SK-N-SH (cell line): Measurements from ENCODE around the gene ATF6. TPM values are rescaled to one million over a fixed set of nuclear protein-coding genes. Genes with fewer than 3 reads are reported as not detected.

Experiments used
- CTCF ChIA-PET: fragments of 300-600, 350-600 bp; formaldehyde crosslinking; extraction: SDS; loops from one replicate; lab custom pipeline; 2021; lab: Yijun Ruan, JAX
- POLR2A ChIA-PET: fragments of 350-600 bp; sonication (Branson Sonifier 250); formaldehyde crosslinking; extraction: SDS; loops from one replicate; lab custom pipeline; 2020; ENCODE audit warnings: antibody characterized with exemption, inconsistent platforms; lab: Yijun Ruan, JAX
- DNase-seq: peaks from one replicate; pipeline ENCODE4 v3.0.0; 2012
- H2AFZ ChIP-seq: fragments of 200-600 bp; sonication (generic); 2 replicates; pipeline ENCODE4 v1.8.1; 2016; ENCODE audit warnings: antibody characterized with exemption, mild to moderate bottlenecking, low read depth
- H3F3A ChIP-seq: fragments of 200-600 bp; sonication (generic); replicated peaks from 2 replicates; pipeline ENCODE3; 2016; ENCODE audit warnings: antibody characterized with exemption, mild to moderate bottlenecking; ENCODE audit not compliant: insufficient read depth
- H3K27ac ChIP-seq, 2 experiments: fragments of 200-500 bp in 1 of 2; fragments of 200-600 bp in 1 of 2; sonication (Bioruptor generic) in 1 of 2; sonication (generic), shearing (Covaris generic) in 1 of 2; 2 replicates each; pipeline versions ENCODE4 v1.5.1 to v1.6.1; 2014 to 2016; ENCODE audit warnings: low read depth in 2 of 2, inconsistent platforms in 1 of 2, low read length in 1 of 2, mild to moderate bottlenecking in 1 of 2, mixed read lengths in 1 of 2
- H3K27me3 ChIP-seq: fragments of 200-600 bp; sonication (generic), shearing (Covaris generic); 2 replicates; pipeline ENCODE4 v1.6.1; 2016; ENCODE audit warnings: mixed run types; ENCODE audit not compliant: insufficient read depth
- H3K36me3 ChIP-seq, 2 experiments: fragments of 200-500 bp in 1 of 2; fragments of 200-600 bp in 1 of 2; sonication (Bioruptor generic) in 1 of 2; sonication (generic) in 1 of 2; replicated peaks in 1 of 2; 2 replicates each; pipeline versions ENCODE3 to v1.5.1; 2014 to 2016; ENCODE audit warnings: low read length in 1 of 2, mild to moderate bottlenecking in 1 of 2; ENCODE audit not compliant: insufficient read depth in 2 of 2, control insufficient read depth in 1 of 2
- H3K4me1 ChIP-seq, 2 experiments: fragments of 200-500 bp in 1 of 2; fragments of 200-600 bp in 1 of 2; sonication (Bioruptor generic) in 1 of 2; sonication (generic), shearing (Covaris generic) in 1 of 2; 2 replicates each; pipeline versions ENCODE4 v1.5.1 to v1.6.1; 2014 to 2016; ENCODE audit warnings: low read depth in 1 of 2, low read length in 1 of 2, mixed run types in 1 of 2; ENCODE audit not compliant: insufficient read depth in 2 of 2, control insufficient read depth in 1 of 2
- H3K4me2 ChIP-seq: fragments of 200-600 bp; sonication (generic), shearing (Covaris generic); 2 replicates; pipeline ENCODE4 v1.6.1; 2017; ENCODE audit warnings: mixed run types
- H3K4me3 ChIP-seq, 2 experiments: fragments of 200-500 bp in 1 of 2; fragments of 200-600 bp in 1 of 2; sonication (Bioruptor generic) in 1 of 2; sonication (generic), shearing (Covaris generic) in 1 of 2; 2 replicates each; pipeline versions ENCODE4 v1.5.1 to v1.8.1; 2014 to 2016; ENCODE audit warnings: low read depth in 2 of 2, inconsistent platforms in 1 of 2, low read length in 1 of 2, mild to moderate bottlenecking in 1 of 2, mixed read lengths in 1 of 2, moderate library complexity in 1 of 2
- H3K79me2 ChIP-seq: fragments of 200-600 bp; sonication (generic); 2 replicates; pipeline ENCODE4 v1.8.1; 2017; ENCODE audit warnings: mild to moderate bottlenecking; ENCODE audit not compliant: insufficient read depth
- H3K9ac ChIP-seq: fragments of 200-600 bp; sonication (generic); 2 replicates; pipeline ENCODE4 v1.6.1; 2017; ENCODE audit warnings: mixed run types
- H3K9me2 ChIP-seq: fragments of 200-600 bp; sonication (generic); 2 replicates; pipeline ENCODE4 v1.6.1; 2017; ENCODE audit warnings: mixed run types
- H3K9me3 ChIP-seq: fragments of 200-600 bp; sonication (generic); 2 replicates; pipeline ENCODE4 v1.6.1; 2017; ENCODE audit warnings: mixed run types, mild to moderate bottlenecking, moderate library complexity
- H4K20me1 ChIP-seq: fragments of 200-600 bp; sonication (generic); 2 replicates; pipeline ENCODE4 v1.6.1; 2017; ENCODE audit warnings: mild to moderate bottlenecking, mixed run types; ENCODE audit not compliant: insufficient read depth
- CHD2 ChIP-seq: fragments of 150-350 bp; IDR thresholded peaks from 2 replicates; pipeline ENCODE4 v1.6.1; 2018; ENCODE audit warnings: low read length; ENCODE audit not compliant: partially characterized antibody
- EZH2phosphoT487 ChIP-seq: fragments of 200-600 bp; sonication (generic); IDR thresholded peaks from 2 replicates; pipeline ENCODE4 v1.6.1; 2017; ENCODE audit warnings: low read depth, mixed run types, mild to moderate bottlenecking, antibody characterized with exemption, moderate library complexity, borderline replicate concordance
- FOSL2 ChIP-seq: IDR thresholded peaks from 2 replicates; pipeline ENCODE4 v1.4.0; 2012; ENCODE audit warnings: low read depth, mild to moderate bottlenecking, moderate library complexity, borderline replicate concordance
- FOXJ3 ChIP-seq: sonication (generic); formaldehyde crosslinking; IDR thresholded peaks from 2 replicates; pipeline ENCODE4 v1.5.1; 2020; ENCODE audit warnings: mild to moderate bottlenecking, missing genetic modification reagents
- GABPA ChIP-seq: IDR thresholded peaks from 2 replicates; pipeline ENCODE4 v1.4.0; 2012; ENCODE audit warnings: low read depth, mild to moderate bottlenecking
- GATA2 ChIP-seq: sonication (generic); formaldehyde crosslinking; IDR thresholded peaks from 2 replicates; pipeline ENCODE4 v1.5.0; 2020; ENCODE audit warnings: mild to moderate bottlenecking, missing genetic modification reagents
- JUND ChIP-seq: IDR thresholded peaks from 2 replicates; pipeline ENCODE4 v1.4.0; 2012
- NRF1 ChIP-seq: IDR thresholded peaks from 2 replicates; pipeline ENCODE4 v1.6.1; 2012; ENCODE audit warnings: low read depth, mild to moderate bottlenecking, low read length
- POLR2AphosphoS5 ChIP-seq: IDR thresholded peaks from 2 replicates; pipeline ENCODE4 v1.6.1; 2012; ENCODE audit warnings: low read depth, low read length
- RAD21 ChIP-seq: IDR thresholded peaks from 2 replicates; pipeline ENCODE4 v1.6.1; 2012; ENCODE audit warnings: mild to moderate bottlenecking, low read length
- RFX5 ChIP-seq: IDR thresholded peaks from 2 replicates; pipeline ENCODE4 v1.6.1; 2012; ENCODE audit warnings: mild to moderate bottlenecking, improper control_type of control experiment, low read length
- RXRA ChIP-seq: IDR thresholded peaks from 2 replicates; pipeline ENCODE4 v1.4.0; 2012; ENCODE audit warnings: low read depth, mild to moderate bottlenecking, borderline replicate concordance
- SMC3 ChIP-seq: IDR thresholded peaks from 2 replicates; pipeline ENCODE4 v1.6.1; 2012; ENCODE audit warnings: low read depth, low read length, improper control_type of control experiment
- WGBS: methylation state at CpG from one replicate; pipeline ENCODE4 v1.1.6; 2017; ENCODE audit warnings: low lambda C conversion rate; 5-methylcytosine and 5-hydroxymethylcytosine counted together
- polyA plus RNA-seq, 3 experiments: library from polyadenylated mRNA; depleted of rRNA; stranded (reverse); fragments of >200 nt; gene quantifications; 2 replicates each; pipeline ENCODE4 v1.2.3, GENCODE V29; 2012
- TF ChIP-seq, protein P1 (sequence below): fragments of 150-350 bp; IDR thresholded peaks from 2 replicates; pipeline ENCODE4 v1.6.1; 2016; ENCODE audit warnings: mild to moderate bottlenecking, low read depth, low read length
- TF ChIP-seq, protein P2 (sequence below): IDR thresholded peaks from 2 replicates; pipeline ENCODE4 v1.4.0; 2012; ENCODE audit warnings: low read depth
- TF ChIP-seq, protein P3 (sequence below): fragments of 150-350 bp; IDR thresholded peaks from 2 replicates; pipeline ENCODE4 v1.6.1; 2017; ENCODE audit warnings: antibody characterized with exemption, low read length, low read depth, borderline replicate concordance

The ATF6 gene
- polyA plus RNA-seq, 1 of the 3 experiments (the other 2 are of a cell fraction) = 8.8 TPM

DNA sequence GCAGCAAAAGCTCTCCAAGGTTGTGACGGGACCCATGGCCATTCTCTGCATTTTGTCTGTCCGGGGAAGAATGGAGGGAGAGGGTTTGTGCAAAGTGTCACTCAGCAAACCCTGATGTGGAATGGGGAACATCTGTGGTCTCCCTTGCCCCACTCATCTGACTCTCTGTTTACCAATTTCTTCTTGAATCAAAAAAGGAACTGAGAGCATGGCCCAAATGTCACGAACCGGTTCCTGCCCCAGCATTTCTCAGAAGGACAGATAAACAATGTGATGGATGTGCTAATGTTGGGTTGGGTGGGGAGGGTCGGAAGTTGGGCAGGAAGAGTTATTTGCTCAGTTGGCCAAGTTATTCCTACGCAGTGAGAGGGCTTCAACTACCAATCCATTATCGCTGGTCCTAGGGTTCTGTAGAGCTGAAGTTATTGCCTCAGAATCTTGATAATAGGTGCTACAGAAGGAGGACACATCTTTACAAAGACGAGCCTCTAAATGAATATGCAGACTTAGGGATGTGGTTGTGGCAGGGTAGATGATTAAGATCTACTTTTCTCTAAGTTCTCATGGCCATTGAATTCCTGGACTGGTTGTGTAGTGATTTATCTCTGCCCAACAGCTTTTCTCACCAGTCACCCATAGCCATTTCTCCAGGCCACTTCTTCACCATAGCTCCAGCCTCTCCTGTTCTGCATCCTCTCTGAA, 26.1 kb upstream of the ATF6 start:
- H2AFZ ChIP-seq = no peak overlapping the region
- 44% methylated on average over 7 of the region's 8 CpGs for WGBS
- no peak overlapping the region for H3K4me2 ChIP-seq
- ChIA-PET CTCF (interaction anchor here (1.1 to 5.0 kb wide), 10 partner anchors 8 to 297 kb away, joined by 3 to 62 read pairs (median 10); no protein-coding TSS in a partner anchor), POLR2A (no interaction called here)
- H3K4me3 ChIP-seq = no peak overlapping the region
- no peaks in the 10 kb centered on the region for H3K9me2 ChIP-seq
- H3K4me1 ChIP-seq = no peaks in the 10 kb centered on the region
- no peak overlapping the region for H3K9ac ChIP-seq
- no peaks in the 10 kb centered on the region for H3K36me3 ChIP-seq
- TF ChIP-seq FOSL2 (no peak), RFX5 (no peak), RAD21 (no peak), GABPA (no peak)
- no peak overlapping the region for H3K27ac ChIP-seq
- H3K79me2 ChIP-seq = no peaks in the 10 kb centered on the region
- no peaks in the 10 kb centered on the region for H3K9me3 ChIP-seq
- H3F3A ChIP-seq = peaks cover 4% of the 10 kb centered on the region
- no peaks in the 10 kb centered on the region for H4K20me1 ChIP-seq
- no peak for DNase-seq
- H3K27me3 ChIP-seq = no peaks in the 10 kb centered on the region

DNA sequence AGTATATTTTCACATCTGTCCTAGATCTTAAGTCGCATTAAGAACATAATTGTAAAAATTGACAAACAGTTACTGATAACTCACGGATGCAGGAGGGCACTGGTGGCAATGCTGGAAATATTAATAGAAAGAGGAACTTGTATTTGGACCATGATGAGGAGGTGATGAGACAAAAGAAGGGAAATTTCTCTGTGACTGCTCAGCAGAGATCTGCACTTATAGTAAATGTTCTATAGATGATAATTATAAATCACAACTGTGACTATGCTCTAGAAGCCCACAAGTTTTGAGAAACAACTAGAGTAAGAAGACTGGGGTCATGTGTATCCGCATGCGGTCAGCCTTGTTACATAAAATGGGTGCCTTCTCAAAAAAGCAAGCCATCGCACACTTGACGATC, 25.2 kb upstream of the ATF6 start:
- no peak overlapping the region for H3K4me3 ChIP-seq
- H3F3A ChIP-seq = peaks cover 4% of the 10 kb centered on the region
- no peak overlapping the region for H3K4me2 ChIP-seq
- no peaks in the 10 kb centered on the region for H3K79me2 ChIP-seq
- H3K9me2 ChIP-seq = no peaks in the 10 kb centered on the region
- no peaks in the 10 kb centered on the region for H4K20me1 ChIP-seq
- no peak overlapping the region for H3K9ac ChIP-seq
- no peaks in the 10 kb centered on the region for H3K27me3 ChIP-seq
- 55% methylated on average over 6 of the region's 6 CpGs for WGBS
- no peak for TF ChIP-seq JUND
- TF ChIP-seq EZH2phosphoT487 = no peak
- TF ChIP-seq, protein P1, sequence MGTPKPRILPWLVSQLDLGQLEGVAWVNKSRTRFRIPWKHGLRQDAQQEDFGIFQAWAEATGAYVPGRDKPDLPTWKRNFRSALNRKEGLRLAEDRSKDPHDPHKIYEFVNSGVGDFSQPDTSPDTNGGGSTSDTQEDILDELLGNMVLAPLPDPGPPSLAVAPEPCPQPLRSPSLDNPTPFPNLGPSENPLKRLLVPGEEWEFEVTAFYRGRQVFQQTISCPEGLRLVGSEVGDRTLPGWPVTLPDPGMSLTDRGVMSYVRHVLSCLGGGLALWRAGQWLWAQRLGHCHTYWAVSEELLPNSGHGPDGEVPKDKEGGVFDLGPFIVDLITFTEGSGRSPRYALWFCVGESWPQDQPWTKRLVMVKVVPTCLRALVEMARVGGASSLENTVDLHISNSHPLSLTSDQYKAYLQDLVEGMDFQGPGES = no peak
- TF ChIP-seq FOSL2 = no peak
- TF ChIP-seq NRF1 = no peak
- TF ChIP-seq CHD2 = no peak
- TF ChIP-seq, protein P2, sequence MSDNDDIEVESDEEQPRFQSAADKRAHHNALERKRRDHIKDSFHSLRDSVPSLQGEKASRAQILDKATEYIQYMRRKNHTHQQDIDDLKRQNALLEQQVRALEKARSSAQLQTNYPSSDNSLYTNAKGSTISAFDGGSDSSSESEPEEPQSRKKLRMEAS = no peak
- TF ChIP-seq RXRA = no peak
- no peak for TF ChIP-seq GATA2 (CRISPR knock-in tag)
- TF ChIP-seq GABPA = no peak
- TF ChIP-seq SMC3 = no peak
- TF ChIP-seq RAD21 = no peak
- TF ChIP-seq, protein P3, sequence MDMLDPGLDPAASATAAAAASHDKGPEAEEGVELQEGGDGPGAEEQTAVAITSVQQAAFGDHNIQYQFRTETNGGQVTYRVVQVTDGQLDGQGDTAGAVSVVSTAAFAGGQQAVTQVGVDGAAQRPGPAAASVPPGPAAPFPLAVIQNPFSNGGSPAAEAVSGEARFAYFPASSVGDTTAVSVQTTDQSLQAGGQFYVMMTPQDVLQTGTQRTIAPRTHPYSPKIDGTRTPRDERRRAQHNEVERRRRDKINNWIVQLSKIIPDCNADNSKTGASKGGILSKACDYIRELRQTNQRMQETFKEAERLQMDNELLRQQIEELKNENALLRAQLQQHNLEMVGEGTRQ = no peak
- no peak for TF ChIP-seq RFX5
- no peak for TF ChIP-seq POLR2AphosphoS5
- TF ChIP-seq FOXJ3 (CRISPR knock-in tag) = no peak
- no peak for DNase-seq
- POLR2A ChIA-PET = no interaction called here
- H3K27ac ChIP-seq = no peak overlapping the region
- no peaks in the 10 kb centered on the region for H3K9me3 ChIP-seq
- no peaks in the 10 kb centered on the region for H3K4me1 ChIP-seq
- CTCF ChIA-PET = interaction anchor here (1.0 to 5.0 kb wide), 12 partner anchors 9 to 296 kb away, joined by 3 to 62 read pairs (median 10); no protein-coding TSS in a partner anchor
- no peak overlapping the region for H2AFZ ChIP-seq
- H3K36me3 ChIP-seq = no peaks in the 10 kb centered on the region
